Fibroblast of lung (primary cell): ENCODE results near the gene NR6A1. TPM values are rescaled to one million over a fixed set of nuclear protein-coding genes. Genes with fewer than 3 reads are reported as not detected.

Experiments used
- DNase-seq, 2 donors: peaks; one replicate each; pipeline versions ENCODE4 v3.0.0 to v3.0.0-alpha.2; 2010; ENCODE audit warnings: low read depth in 2 of 2
- H2AFZ ChIP-seq: 2 replicates; pipeline ENCODE4 v1.5.1; 2012; ENCODE audit warnings: low read length, control low read depth, inconsistent platforms
- H3K27ac ChIP-seq: 2 replicates; pipeline ENCODE4 v1.5.1; 2011; ENCODE audit warnings: low read length, control low read depth; ENCODE audit not compliant: insufficient read depth
- H3K27me3 ChIP-seq: 2 replicates; pipeline ENCODE4 v1.5.1; 2011; ENCODE audit warnings: mild to moderate bottlenecking, low read length; ENCODE audit not compliant: control insufficient read depth, insufficient read depth
- H3K36me3 ChIP-seq: 2 replicates; pipeline ENCODE4 v1.5.1; 2011; ENCODE audit warnings: low read length; ENCODE audit not compliant: control insufficient read depth, insufficient read depth
- H3K4me1 ChIP-seq: 2 replicates; pipeline ENCODE4 v1.5.1; 2011; ENCODE audit warnings: low read length; ENCODE audit not compliant: control insufficient read depth, insufficient read depth; ENCODE audit errors: extremely low read depth
- H3K4me2 ChIP-seq: 2 replicates; pipeline ENCODE4 v1.5.1; 2011; ENCODE audit warnings: low read length, control low read depth; ENCODE audit not compliant: insufficient read depth; ENCODE audit errors: extremely low read depth
- H3K4me3 ChIP-seq, 4 experiments: fragments of 200-600 bp in 1 of 4; sonication (generic) in 1 of 4; replicated peaks in 1 of 4; 2 replicates each; pipeline ENCODE4 v1.5.1; 2011 to 2016; ENCODE audit warnings: low read length in 4 of 4, low read depth in 3 of 4, mild to moderate bottlenecking in 3 of 4, control low read depth in 2 of 4, inconsistent platforms in 1 of 4, mixed read lengths in 1 of 4; ENCODE audit not compliant: insufficient read depth in 1 of 4; ENCODE audit errors: control extremely low read depth in 1 of 4
- H3K79me2 ChIP-seq: 2 replicates; pipeline ENCODE4 v1.5.1; 2012; ENCODE audit warnings: mild to moderate bottlenecking, low read length, inconsistent platforms; ENCODE audit not compliant: control insufficient read depth, insufficient read depth
- H3K9ac ChIP-seq: 2 replicates; pipeline ENCODE4 v1.5.1; 2011; ENCODE audit warnings: mild to moderate bottlenecking, low read length, control low read depth; ENCODE audit not compliant: insufficient read depth
- H3K9me3 ChIP-seq: 2 replicates; pipeline ENCODE4 v1.5.1; 2012; ENCODE audit warnings: low read depth, low read length; ENCODE audit not compliant: control insufficient read depth, insufficient read depth
- H4K20me1 ChIP-seq: 2 replicates; pipeline ENCODE4 v1.5.1; 2011; ENCODE audit warnings: low read length; ENCODE audit not compliant: control insufficient read depth, insufficient read depth; ENCODE audit errors: extremely low read depth
- CTCF ChIP-seq, 2 donors: IDR thresholded peaks in 1 of 2; conservative IDR thresholded peaks in 1 of 2; 1 replicate in 1 of 2; 2 replicates in 1 of 2; pipeline ENCODE4 v1.5.1; 2011 to 2012; ENCODE audit warnings: low read length in 2 of 2, control low read depth in 1 of 2, inconsistent platforms in 1 of 2, low read depth in 1 of 2, mild to moderate bottlenecking in 1 of 2
- EZH2 ChIP-seq: IDR thresholded peaks from 2 replicates; pipeline ENCODE4 v1.5.1; 2012; ENCODE audit warnings: low read length, control low read depth, mild to moderate bottlenecking; ENCODE audit errors: missing control alignments
- polyA plus RNA-seq, 2 donors: library from polyadenylated mRNA; depleted of rRNA in 1 of 2; stranded (reverse) in 1 of 2; unstranded in 1 of 2; fragments of >200 nt; gene quantifications; 2 replicates each; pipeline ENCODE4 v1.2.1, GENCODE V29; 2011 to 2012; ENCODE audit warnings: missing spikeins in 1 of 2
- total RNA-seq: library from RNA; depleted of rRNA; stranded (reverse); fragments of >200 nt; gene quantifications from 2 replicates; pipeline ENCODE4 v1.2.1, GENCODE V29; 2014

Gene NR6A1
- total and polyA plus RNA-seq, 2 donors (not counting 1 experiment from before 2014, with no cell fraction given), result 0.07 to 0.50 TPM

GRCh38 chr9:124665391-124666058 is 105.6 kb downstream of the NR6A1 start:
- no peak overlapping the region for H3K4me2 ChIP-seq
- no peak overlapping the region for H3K27ac ChIP-seq
- no peaks in the 10 kb centered on the region for H3K9me3 ChIP-seq
- no peaks in the 10 kb centered on the region for H3K36me3 ChIP-seq
- no peak overlapping the region for H3K9ac ChIP-seq
- peaks cover 2% of the 10 kb centered on the region for H3K79me2 ChIP-seq
- no peaks in the 10 kb centered on the region for H3K27me3 ChIP-seq
- no peaks in the 10 kb centered on the region for H4K20me1 ChIP-seq
- TF ChIP-seq EZH2 (no peak), CTCF (conservative IDR thresholded peaks at IDR 0.05 in 1 of 2, IDR thresholded peaks at IDR 0.05 in 1 of 2; ENCODE audit: low read depth in 1 of 2, low read length in 2 of 2) (no peak)
- no peaks in the 10 kb centered on the region for H3K4me1 ChIP-seq
- no peak overlapping the region for H2AFZ ChIP-seq
- DNase-seq, result peak in 1 of 2 donors; percentile 87
- H3K4me3 ChIP-seq, result no peak overlapping the region

- no peak overlapping the region for H2AFZ ChIP-seq
- no peak overlapping the region for H3K4me2 ChIP-seq
- H3K4me1 ChIP-seq, result no peaks in the 10 kb centered on the region
- H3K4me3 ChIP-seq, result no peak overlapping the region
- H3K36me3 ChIP-seq, result no peaks in the 10 kb centered on the region
- no peaks in the 10 kb centered on the region for H3K27me3 ChIP-seq
- H4K20me1 ChIP-seq, result no peaks in the 10 kb centered on the region
- DNase-seq, result peak in 1 of 2 donors; percentile 42
- no peaks in the 10 kb centered on the region for H3K9me3 ChIP-seq
- no peak overlapping the region for H3K9ac ChIP-seq
- H3K27ac ChIP-seq, result no peak overlapping the region
- no peak for TF ChIP-seq CTCF (conservative IDR thresholded peaks at IDR 0.05 in 1 of 2, IDR thresholded peaks at IDR 0.05 in 1 of 2; ENCODE audit: low read depth in 1 of 2, low read length in 2 of 2)
- no peak for TF ChIP-seq EZH2
- H3K79me2 ChIP-seq, result peaks cover 2% of the 10 kb centered on the region
Observed at GRCh38 chr9:124664143-124664542, 107.0 kb downstream of the NR6A1 start.

GRCh38 chr9:124663046-124663961 is 107.8 kb downstream of the NR6A1 start:
- Histone ChIP-seq H3K79me2 (peaks cover 2% of the 10 kb centered on the region), H3K9ac (no peak overlapping the region), H3K4me1 (no peaks in the 10 kb centered on the region), H3K4me2 (no peak overlapping the region), H3K4me3 (no peak overlapping the region), H3K36me3 (no peaks in the 10 kb centered on the region), H3K27ac (no peak overlapping the region), H2AFZ (no peak overlapping the region), H3K27me3 (no peaks in the 10 kb centered on the region), H3K9me3 (no peaks in the 10 kb centered on the region), H4K20me1 (no peaks in the 10 kb centered on the region)
- TF ChIP-seq CTCF (conservative IDR thresholded peaks at IDR 0.05 in 1 of 2, IDR thresholded peaks at IDR 0.05 in 1 of 2; ENCODE audit: low read depth in 1 of 2, low read length in 2 of 2) (no peak), EZH2 (no peak)
- peak in 1 of 2 donors; percentile 54 for DNase-seq
